ENCODE measurements around the gene GLMP. TPM values are rescaled to one million over a fixed set of nuclear protein-coding genes. Genes with fewer than 3 reads are reported as not detected.

Gene GLMP
- total and polyA plus RNA-seq, 2 donors (not counting 3 experiments of a cell fraction or from before 2014, with no cell fraction given): 84.3 to 109 TPM

DNA sequence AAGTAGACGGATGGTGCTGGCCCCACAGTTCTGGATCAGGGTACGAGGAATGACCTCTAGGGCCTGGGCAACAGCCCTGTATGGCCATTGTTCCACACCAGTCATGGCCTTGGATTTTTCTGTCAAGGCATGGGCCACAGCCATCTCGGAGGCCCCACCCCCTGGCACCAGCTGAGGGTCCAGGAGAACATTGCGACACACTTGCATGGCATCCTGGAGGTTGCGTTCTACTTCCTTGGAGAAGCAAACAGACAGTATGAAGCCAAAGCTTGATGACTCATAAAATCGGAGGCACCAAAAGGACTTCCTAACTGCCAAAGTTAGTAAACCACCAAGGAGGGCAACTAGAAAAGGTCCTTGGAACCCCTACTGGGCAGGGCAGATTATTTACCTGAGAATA lies 15.5 kb upstream of the GLMP start:
- H3K4me3 ChIP-seq (replicated peaks in 1 of 3; ENCODE audit: insufficient read depth in 1 of 3, low read depth in 1 of 3, low read length in 3 of 3): no peak overlapping the region
- H3K27me3 ChIP-seq (ENCODE audit: control insufficient read depth in 2 of 2, insufficient read depth in 2 of 2, low read length in 2 of 2): no peaks in the 10 kb centered on the region
- intact Hi-C loops (cut with micrococcal nuclease) (no loop called here), dilution Hi-C loops (cut with MboI; ENCODE audit: extremely low pct_ligation_motif_present, low sequenced_read_pairs) (no loop called here)
- peaks cover 2% of the 10 kb centered on the region for H3K79me2 ChIP-seq (ENCODE audit: control insufficient read depth, insufficient read depth, low read length)
- peaks cover 28 to 34% of the 10 kb centered on the region in 2 experiments for H3K36me3 ChIP-seq (ENCODE audit: control insufficient read depth in 2 of 2, extremely low read depth in 1 of 2, insufficient read depth in 2 of 2, low read length in 2 of 2)
- H3K4me1 ChIP-seq (ENCODE audit: control insufficient read depth, extremely low read depth, insufficient read depth, low read length): no peaks in the 10 kb centered on the region
- H3K27ac ChIP-seq (ENCODE audit: insufficient read depth, low read depth, low read length): no peak overlapping the region
- no peak for FAIRE-seq
- no TSS peak for BruUV-seq (replicated peaks)
- H3K9me1 ChIP-seq (replicated peaks; ENCODE audit: control insufficient read depth, extremely low read depth, insufficient read depth, low read length): no peaks in the 10 kb centered on the region
- no peak for DNase-seq (ENCODE audit: low read depth, low spot score)
- H3K9ac ChIP-seq (replicated peaks; ENCODE audit: extremely low read depth, insufficient read depth, low read length): no peak overlapping the region
- no peaks in the 10 kb centered on the region for H4K20me1 ChIP-seq (replicated peaks; ENCODE audit: control insufficient read depth, extremely low read depth, insufficient read depth, low read length)
- ChIA-PET POLR2A (no interaction called here), CTCF (no interaction called here)
- H3K9me3 ChIP-seq (replicated peaks; ENCODE audit: control insufficient read depth, insufficient read depth, low read length): no peaks in the 10 kb centered on the region
- H3K4me2 ChIP-seq (ENCODE audit: insufficient read depth, low read length): no peak overlapping the region
- H2AFZ ChIP-seq (ENCODE audit: low read depth, low read length): no peak overlapping the region
- TF ChIP-seq, protein P1, sequence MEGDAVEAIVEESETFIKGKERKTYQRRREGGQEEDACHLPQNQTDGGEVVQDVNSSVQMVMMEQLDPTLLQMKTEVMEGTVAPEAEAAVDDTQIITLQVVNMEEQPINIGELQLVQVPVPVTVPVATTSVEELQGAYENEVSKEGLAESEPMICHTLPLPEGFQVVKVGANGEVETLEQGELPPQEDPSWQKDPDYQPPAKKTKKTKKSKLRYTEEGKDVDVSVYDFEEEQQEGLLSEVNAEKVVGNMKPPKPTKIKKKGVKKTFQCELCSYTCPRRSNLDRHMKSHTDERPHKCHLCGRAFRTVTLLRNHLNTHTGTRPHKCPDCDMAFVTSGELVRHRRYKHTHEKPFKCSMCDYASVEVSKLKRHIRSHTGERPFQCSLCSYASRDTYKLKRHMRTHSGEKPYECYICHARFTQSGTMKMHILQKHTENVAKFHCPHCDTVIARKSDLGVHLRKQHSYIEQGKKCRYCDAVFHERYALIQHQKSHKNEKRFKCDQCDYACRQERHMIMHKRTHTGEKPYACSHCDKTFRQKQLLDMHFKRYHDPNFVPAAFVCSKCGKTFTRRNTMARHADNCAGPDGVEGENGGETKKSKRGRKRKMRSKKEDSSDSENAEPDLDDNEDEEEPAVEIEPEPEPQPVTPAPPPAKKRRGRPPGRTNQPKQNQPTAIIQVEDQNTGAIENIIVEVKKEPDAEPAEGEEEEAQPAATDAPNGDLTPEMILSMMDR (IDR thresholded peaks at IDR 0.05; ENCODE audit: extremely low read depth in 1 of 2, insufficient read depth in 1 of 2, low read depth in 1 of 2, low read length in 2 of 2): no peak
- TF ChIP-seq POLR2A (IDR thresholded peaks at IDR 0.05; ENCODE audit: low read depth, low read length) (no peak), EZH2 (IDR thresholded peaks at IDR 0.05; ENCODE audit: borderline replicate concordance, low read depth, low read length, severe bottlenecking) (no peak), MYC (IDR thresholded peaks at IDR 0.05; ENCODE audit: low read depth, low read length) (no peak), JUN (IDR thresholded peaks at IDR 0.05; ENCODE audit: borderline replicate concordance, insufficient read depth, insufficient read length, low read depth) (no peak), GATA2 (IDR thresholded peaks at IDR 0.05; ENCODE audit: insufficient read depth, insufficient read length, low read depth, low read length) (no peak), POLR2AphosphoS5 (IDR thresholded peaks at IDR 0.05; ENCODE audit: insufficient read depth, low read depth, low read length) (no peak), FOS (IDR thresholded peaks at IDR 0.05; ENCODE audit: borderline replicate concordance, insufficient read depth, low read length) (no peak)
- TF ChIP-seq, protein P2, sequence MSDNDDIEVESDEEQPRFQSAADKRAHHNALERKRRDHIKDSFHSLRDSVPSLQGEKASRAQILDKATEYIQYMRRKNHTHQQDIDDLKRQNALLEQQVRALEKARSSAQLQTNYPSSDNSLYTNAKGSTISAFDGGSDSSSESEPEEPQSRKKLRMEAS (IDR thresholded peaks at IDR 0.05; ENCODE audit: insufficient read depth, insufficient read length): no peak

All from endothelial cell of umbilical vein (primary cell).